ENCODE data around the gene MS4A3. TPM values are rescaled to one million over a fixed set of nuclear protein-coding genes. Genes with fewer than 3 reads are reported as not detected.
"Not testable (repeated sequence)": the region's sequence is repeated elsewhere in the genome, so short reads cannot be mapped to it uniquely, and the experiment has no call there.

MS4A3 gene
- total and polyA plus RNA-seq, 4 donors: not detected

DNA sequence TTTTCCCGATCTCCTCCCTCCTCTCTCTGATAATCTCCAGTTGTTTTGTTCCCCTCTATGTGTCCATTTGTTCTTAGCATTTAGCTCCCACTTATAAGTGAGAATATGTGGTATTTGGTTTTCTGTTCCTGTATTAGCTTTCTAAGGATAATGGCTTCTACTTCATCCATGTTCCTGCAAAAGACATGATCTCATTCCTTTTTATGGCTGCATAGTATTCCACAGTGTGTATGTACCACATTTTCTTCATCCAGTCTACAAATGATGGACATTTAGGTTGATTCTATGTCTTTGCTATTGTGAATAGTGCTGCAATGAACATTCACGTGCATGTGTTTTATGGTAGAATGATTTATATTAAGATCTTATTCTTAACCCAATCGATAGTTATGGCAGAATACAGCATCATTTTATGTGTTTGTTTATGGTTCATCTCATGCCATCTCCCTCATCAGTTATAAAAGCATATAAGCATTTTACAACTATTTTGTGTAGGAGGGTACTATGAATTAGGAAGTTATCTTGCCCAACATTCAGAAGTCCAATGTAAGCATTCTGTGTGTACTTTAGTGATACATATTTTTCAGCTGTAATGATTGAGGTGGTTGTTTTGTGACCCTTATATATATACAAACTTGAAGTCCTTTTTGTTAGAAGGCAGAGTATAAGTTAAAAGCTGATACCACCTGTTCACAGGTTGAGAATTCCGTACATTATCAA is 3.2 kb downstream of the MS4A3 start:
- H3K36me3 ChIP-seq (ENCODE audit: control insufficient read depth in 1 of 2, insufficient read depth in 2 of 2, low read length in 1 of 2): no peaks in the 10 kb centered on the region
- intact Hi-C loops (cut with DNase I): no loop called here
- no peak overlapping the region for H3K4me3 ChIP-seq (ENCODE audit: low read length in 2 of 2)
- no peak for DNase-seq
- ATAC-seq (ENCODE audit: low FRiP score): no peak
- no peaks in the 10 kb centered on the region for H3K27me3 ChIP-seq (ENCODE audit: control insufficient read depth in 1 of 2, insufficient read depth in 2 of 2, low read length in 1 of 2)
- H3K4me1 ChIP-seq (ENCODE audit: control insufficient read depth in 1 of 2, insufficient read depth in 2 of 2, low read length in 2 of 2): no peaks in the 10 kb centered on the region
- H3K27ac ChIP-seq (ENCODE audit: low read depth in 1 of 2, low read length in 2 of 2): no peak overlapping the region
- peaks cover 1% of the 10 kb centered on the region for H3K9me3 ChIP-seq (ENCODE audit: control insufficient read depth, low read length)
- 91 to 94% methylated on average over 4 of the region's 4 CpGs for WGBS, 2 donors

DNA sequence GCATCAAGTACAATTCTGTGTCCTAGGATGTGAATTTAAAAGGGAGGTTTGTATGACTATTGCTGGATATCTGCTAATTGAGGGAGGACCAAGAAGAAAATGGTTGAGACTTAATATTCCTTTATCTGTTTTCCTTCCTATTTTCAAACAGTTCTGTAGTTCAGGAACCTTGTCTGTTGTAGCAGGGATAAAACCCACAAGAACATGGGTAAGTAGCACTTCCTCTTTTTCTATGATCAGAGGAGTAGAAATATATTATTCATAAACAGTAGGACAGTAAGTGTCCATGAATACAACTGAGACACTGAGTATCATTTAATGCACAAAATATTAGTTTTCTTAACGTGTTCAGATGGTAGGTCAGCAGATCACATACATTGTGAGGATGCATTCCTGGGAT is 7.6 kb downstream of the MS4A3 start:
- ATAC-seq (ENCODE audit: low FRiP score): no peak
- no peaks in the 10 kb centered on the region for H3K36me3 ChIP-seq (ENCODE audit: control insufficient read depth in 1 of 2, insufficient read depth in 2 of 2, low read length in 1 of 2)
- no peaks in the 10 kb centered on the region for H3K4me1 ChIP-seq (ENCODE audit: control insufficient read depth in 1 of 2, insufficient read depth in 2 of 2, low read length in 2 of 2)
- intact Hi-C loops (cut with DNase I): no loop called here
- WGBS, 2 donors: 76 to 82% methylated on average over 1 of the region's 1 CpG
- no peak overlapping the region for H3K27ac ChIP-seq (ENCODE audit: low read depth in 1 of 2, low read length in 2 of 2)
- H3K27me3 ChIP-seq (ENCODE audit: control insufficient read depth in 1 of 2, insufficient read depth in 2 of 2, low read length in 1 of 2): no peaks in the 10 kb centered on the region
- H3K4me3 ChIP-seq (ENCODE audit: low read length in 2 of 2): no peak overlapping the region
- DNase-seq: no peak
- H3K9me3 ChIP-seq (ENCODE audit: control insufficient read depth, low read length): no peaks in the 10 kb centered on the region

DNA sequence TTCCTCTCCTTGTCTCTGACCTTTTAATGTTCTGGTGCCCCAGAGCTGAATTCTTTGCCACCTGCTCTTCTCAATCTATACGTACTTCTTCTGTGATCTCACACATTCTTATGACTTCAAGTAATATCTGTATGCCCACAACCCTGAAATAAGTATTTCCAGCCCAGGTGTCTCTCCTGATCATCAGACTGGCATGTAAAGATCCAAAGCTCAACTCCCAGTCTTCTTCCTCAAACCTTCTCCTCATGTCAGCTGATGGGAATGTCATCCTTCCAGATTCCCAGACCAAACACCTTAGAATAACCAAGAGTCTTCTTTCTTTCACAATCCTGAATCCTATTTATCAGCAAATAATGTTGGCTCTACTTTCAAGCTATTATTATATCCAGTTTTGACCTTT is 9.3 kb downstream of the MS4A3 start:
- Histone ChIP-seq H3K9me3 (ENCODE audit: control insufficient read depth, low read length) (no peaks in the 10 kb centered on the region), H3K4me1 (ENCODE audit: control insufficient read depth in 1 of 2, insufficient read depth in 2 of 2, low read length in 2 of 2) (no peaks in the 10 kb centered on the region), H3K36me3 (ENCODE audit: control insufficient read depth in 1 of 2, insufficient read depth in 2 of 2, low read length in 1 of 2) (no peaks in the 10 kb centered on the region), H3K27me3 (ENCODE audit: control insufficient read depth in 1 of 2, insufficient read depth in 2 of 2, low read length in 1 of 2) (no peaks in the 10 kb centered on the region), H3K4me3 (ENCODE audit: low read length in 2 of 2) (no peak overlapping the region), H3K27ac (ENCODE audit: low read depth in 1 of 2, low read length in 2 of 2) (no peak overlapping the region)
- WGBS, 2 donors: 79% methylated on average over 1 of the region's 1 CpG
- ATAC-seq (ENCODE audit: low FRiP score) (no peak), DNase-seq (no peak)
- intact Hi-C loops (cut with DNase I): no loop called here

DNA sequence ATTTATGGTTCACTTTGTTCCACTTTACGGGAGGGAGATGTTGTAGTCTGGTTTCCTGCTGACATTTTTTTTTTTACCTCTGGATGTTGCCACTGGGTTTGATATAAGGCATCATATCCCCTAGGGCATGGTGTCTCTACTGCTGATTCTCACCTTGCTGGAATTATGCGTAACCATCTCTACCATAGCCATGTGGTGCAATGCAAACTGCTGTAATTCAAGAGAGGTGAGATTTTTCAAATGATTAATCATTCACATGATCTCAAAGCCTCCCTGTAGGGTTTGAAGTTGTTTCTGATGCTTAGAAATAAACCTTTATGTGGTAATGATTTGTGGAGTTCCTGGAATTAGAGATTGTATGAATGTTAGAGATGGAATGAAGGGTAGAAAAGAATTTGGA is 13.0 kb downstream of the MS4A3 start:
- Histone ChIP-seq H3K4me3 (ENCODE audit: low read length in 2 of 2) (no peak overlapping the region), H3K4me1 (ENCODE audit: control insufficient read depth in 1 of 2, insufficient read depth in 2 of 2, low read length in 2 of 2) (no peaks in the 10 kb centered on the region), H3K27me3 (ENCODE audit: control insufficient read depth in 1 of 2, insufficient read depth in 2 of 2, low read length in 1 of 2) (no peaks in the 10 kb centered on the region), H3K9me3 (ENCODE audit: control insufficient read depth, low read length) (no peaks in the 10 kb centered on the region), H3K36me3 (ENCODE audit: control insufficient read depth in 1 of 2, insufficient read depth in 2 of 2, low read length in 1 of 2) (no peaks in the 10 kb centered on the region), H3K27ac (ENCODE audit: low read depth in 1 of 2, low read length in 2 of 2) (no peak overlapping the region)
- intact Hi-C loops (cut with DNase I): no loop called here
- 79 to 83% methylated on average over 2 of the region's 2 CpGs for WGBS, 2 donors
- no peak for ATAC-seq (ENCODE audit: low FRiP score)
- DNase-seq: no peak

DNA sequence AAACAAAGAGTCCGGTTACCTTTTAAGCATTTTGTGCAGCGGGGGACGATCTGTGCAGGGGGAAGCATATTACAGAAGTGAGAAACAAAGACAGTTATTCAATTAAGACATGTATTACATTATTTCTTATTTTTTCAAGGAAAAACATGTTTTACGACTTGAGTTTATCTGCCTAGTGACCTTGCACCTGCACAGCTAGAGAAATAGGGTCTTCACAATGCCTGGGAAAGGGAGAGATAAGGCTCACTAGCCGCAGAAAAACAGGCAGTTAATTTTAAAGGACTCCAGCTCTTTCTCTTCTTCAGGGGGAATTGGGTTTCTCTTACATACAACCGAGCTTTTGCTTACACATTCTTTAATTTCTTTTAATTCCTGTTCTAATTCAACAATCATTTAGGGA is 15.2 kb downstream of the MS4A3 start:
- H3K36me3 ChIP-seq (ENCODE audit: control insufficient read depth in 1 of 2, insufficient read depth in 2 of 2, low read length in 1 of 2); DNase-seq; ATAC-seq (ENCODE audit: low FRiP score); H3K9me3 ChIP-seq (ENCODE audit: control insufficient read depth, low read length); intact Hi-C loops (cut with DNase I); H3K4me1 ChIP-seq (ENCODE audit: control insufficient read depth in 1 of 2, insufficient read depth in 2 of 2, low read length in 2 of 2); H3K27ac ChIP-seq (ENCODE audit: low read depth in 1 of 2, low read length in 2 of 2); H3K4me3 ChIP-seq (ENCODE audit: low read length in 2 of 2); H3K27me3 ChIP-seq (ENCODE audit: control insufficient read depth in 1 of 2, insufficient read depth in 2 of 2, low read length in 1 of 2): not testable (repeated sequence)
- WGBS, 2 donors: 84 to 88% methylated on average over 6 of the region's 6 CpGs

DNA sequence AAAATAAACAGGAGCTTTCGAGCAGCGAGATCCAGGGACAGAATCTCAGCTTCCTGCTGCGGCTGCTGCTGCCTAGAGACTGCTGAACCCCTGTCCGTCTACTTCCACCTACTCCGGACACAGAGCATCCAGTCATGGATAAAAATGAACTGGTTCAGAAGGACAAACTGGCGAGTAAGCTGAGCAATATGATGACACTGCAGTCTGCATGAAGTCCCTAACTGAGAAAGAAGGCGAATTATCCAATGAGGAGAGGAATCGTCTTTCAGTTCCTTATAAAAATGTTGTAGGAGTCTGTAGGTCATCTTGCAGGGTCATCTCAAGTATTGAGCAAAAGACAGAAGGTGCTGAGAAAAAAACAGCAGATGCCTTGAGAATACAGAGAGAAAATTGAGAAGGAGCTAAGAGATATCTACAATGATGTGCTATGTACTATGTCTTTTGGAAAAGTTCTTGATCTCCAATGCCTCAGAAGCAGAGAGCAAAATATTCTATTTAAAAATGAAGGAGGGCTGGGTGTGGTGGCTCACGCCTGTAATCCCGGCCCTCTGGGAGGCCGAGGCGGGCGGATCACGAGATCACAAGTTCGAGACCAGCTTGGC is 20.9 kb downstream of the MS4A3 start:
- 53 to 60% methylated on average over 14 to 15 of the region's 15 CpGs for WGBS, 2 donors
- H3K9me3 ChIP-seq (ENCODE audit: control insufficient read depth, low read length): peaks cover 3% of the 10 kb centered on the region
- no peak for ATAC-seq (ENCODE audit: low FRiP score)

DNA sequence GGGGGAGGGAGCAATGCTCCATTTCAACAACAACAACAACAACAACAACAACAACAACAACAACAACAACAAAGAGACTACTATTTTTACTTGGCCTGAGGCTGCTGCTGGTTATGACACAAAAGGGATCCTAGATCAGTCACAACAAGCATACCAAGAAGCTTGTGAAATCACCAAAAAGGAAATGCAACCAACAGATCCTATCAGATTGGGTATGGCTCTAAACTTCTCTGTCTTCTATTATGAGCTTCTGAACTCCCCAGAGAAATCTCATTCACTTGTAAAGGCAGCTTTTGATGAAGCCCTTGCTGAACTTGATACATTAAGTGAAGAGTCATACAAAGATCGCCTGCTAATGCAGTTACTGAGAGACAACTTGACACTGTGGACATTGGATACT is 21.5 kb downstream of the MS4A3 start:
- Histone ChIP-seq H3K27me3 (ENCODE audit: control insufficient read depth in 1 of 2, insufficient read depth in 2 of 2, low read length in 1 of 2) (no peaks in the 10 kb centered on the region), H3K36me3 (ENCODE audit: control insufficient read depth in 1 of 2, insufficient read depth in 2 of 2, low read length in 1 of 2) (no peaks in the 10 kb centered on the region), H3K27ac (ENCODE audit: low read depth in 1 of 2, low read length in 2 of 2) (no peak overlapping the region), H3K9me3 (ENCODE audit: control insufficient read depth, low read length) (peaks cover 3% of the 10 kb centered on the region), H3K4me3 (ENCODE audit: low read length in 2 of 2) (no peak overlapping the region), H3K4me1 (ENCODE audit: control insufficient read depth in 1 of 2, insufficient read depth in 2 of 2, low read length in 2 of 2) (no peaks in the 10 kb centered on the region)
- ATAC-seq (ENCODE audit: low FRiP score) (no peak), DNase-seq (no peak)
- intact Hi-C loops (cut with DNase I): no loop called here
- 74 to 88% methylated on average over 1 of the region's 1 CpG for WGBS, 2 donors

More for the DNA sequence above, 20.9 kb downstream of the MS4A3 start:
- Histone ChIP-seq H3K27me3 (ENCODE audit: control insufficient read depth in 1 of 2, insufficient read depth in 2 of 2, low read length in 1 of 2) (no peaks in the 10 kb centered on the region), H3K4me1 (ENCODE audit: control insufficient read depth in 1 of 2, insufficient read depth in 2 of 2, low read length in 2 of 2) (no peaks in the 10 kb centered on the region), H3K36me3 (ENCODE audit: control insufficient read depth in 1 of 2, insufficient read depth in 2 of 2, low read length in 1 of 2) (no peaks in the 10 kb centered on the region), H3K27ac (ENCODE audit: low read depth in 1 of 2, low read length in 2 of 2) (no peak overlapping the region), H3K4me3 (ENCODE audit: low read length in 2 of 2) (no peak overlapping the region)
- intact Hi-C loops (cut with DNase I): no loop called here
- no peak for DNase-seq

DNA sequence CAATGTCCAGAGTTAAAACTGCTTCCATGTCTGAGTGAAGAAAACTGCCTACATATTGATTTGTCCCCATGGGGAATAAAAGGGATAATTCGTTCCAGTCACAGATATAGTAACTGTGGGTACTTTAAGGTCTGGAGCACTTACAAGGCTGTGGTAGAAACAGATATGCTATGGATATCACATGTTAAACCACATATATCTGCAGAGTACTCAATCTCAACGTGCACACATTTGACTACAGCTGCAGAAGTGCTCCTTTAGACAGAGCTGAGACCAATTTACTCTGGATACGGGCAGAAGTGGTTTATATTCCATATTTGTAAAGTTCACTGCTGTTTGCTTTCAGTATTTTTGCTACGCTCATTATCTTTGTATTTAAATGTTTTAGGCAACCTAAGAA is 22.3 kb downstream of the MS4A3 start:
- Histone ChIP-seq H3K4me3 (ENCODE audit: low read length in 2 of 2) (no peak overlapping the region), H3K27me3 (ENCODE audit: control insufficient read depth in 1 of 2, insufficient read depth in 2 of 2, low read length in 1 of 2) (no peaks in the 10 kb centered on the region), H3K36me3 (ENCODE audit: control insufficient read depth in 1 of 2, insufficient read depth in 2 of 2, low read length in 1 of 2) (no peaks in the 10 kb centered on the region), H3K27ac (ENCODE audit: low read depth in 1 of 2, low read length in 2 of 2) (no peak overlapping the region), H3K4me1 (ENCODE audit: control insufficient read depth in 1 of 2, insufficient read depth in 2 of 2, low read length in 2 of 2) (no peaks in the 10 kb centered on the region), H3K9me3 (ENCODE audit: control insufficient read depth, low read length) (peaks cover 3% of the 10 kb centered on the region)
- ATAC-seq (ENCODE audit: low FRiP score): no peak
- 69 to 72% methylated on average over 4 of the region's 4 CpGs for WGBS, 2 donors
- no peak for DNase-seq
- intact Hi-C loops (cut with DNase I): no loop called here

DNA sequence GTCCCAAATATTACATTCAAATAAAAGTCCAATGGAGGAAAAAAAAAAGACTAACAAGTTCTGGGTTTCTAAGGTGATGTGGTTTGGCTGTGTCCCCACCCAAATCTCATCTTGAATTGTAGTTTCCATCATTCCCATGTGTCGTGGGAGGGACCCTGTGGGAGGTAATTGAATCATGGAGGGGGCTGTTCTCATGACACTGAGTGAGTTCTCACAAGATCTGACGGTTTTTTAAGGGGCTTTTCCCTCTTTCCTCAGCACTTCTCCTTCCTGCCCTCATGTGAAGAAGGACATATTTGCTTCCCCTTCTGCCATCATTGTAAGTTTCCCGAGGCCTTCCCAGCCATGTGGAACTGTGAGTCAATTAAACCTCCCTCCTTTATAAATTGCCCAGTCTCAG is 24.1 kb downstream of the MS4A3 start:
- Histone ChIP-seq H3K4me1 (ENCODE audit: control insufficient read depth in 1 of 2, insufficient read depth in 2 of 2, low read length in 2 of 2) (no peaks in the 10 kb centered on the region), H3K27ac (ENCODE audit: low read depth in 1 of 2, low read length in 2 of 2) (no peak overlapping the region), H3K4me3 (ENCODE audit: low read length in 2 of 2) (no peak overlapping the region), H3K9me3 (ENCODE audit: control insufficient read depth, low read length) (peaks cover 3% of the 10 kb centered on the region), H3K36me3 (ENCODE audit: control insufficient read depth in 1 of 2, insufficient read depth in 2 of 2, low read length in 1 of 2) (no peaks in the 10 kb centered on the region), H3K27me3 (ENCODE audit: control insufficient read depth in 1 of 2, insufficient read depth in 2 of 2, low read length in 1 of 2) (no peaks in the 10 kb centered on the region)
- 51 to 55% methylated on average over 3 of the region's 3 CpGs for WGBS, 2 donors
- no peak for ATAC-seq (ENCODE audit: low FRiP score)
- DNase-seq: no peak
- intact Hi-C loops (cut with DNase I): no loop called here
